Subcutaneous adipose tissue (tissue), 4 donors: ENCODE data around the gene SEMA5B. TPM values are rescaled to one million over a fixed set of nuclear protein-coding genes. Genes with fewer than 3 reads are reported as not detected.

ENCODE experiments used
- total RNA-seq, 4 donors: library from RNA; depleted of rRNA; stranded (reverse); fragments of >200 nt; gene quantifications; one replicate each; pipeline ENCODE4 v1.1.0, GENCODE V29; 2016
- TF ChIP-seq, protein P1 (sequence below): fragments of 450-650 bp; IDR thresholded peaks from one replicate; pipeline ENCODE4 v1.5.1; 2016; ENCODE audit warnings: low read depth, mild to moderate bottlenecking, control low read depth, antibody characterized with exemption, moderate library complexity

Gene SEMA5B
- total RNA-seq, 4 donors from 2014 or later = 0.51 to 0.88 TPM; not detected in 2

DNA sequence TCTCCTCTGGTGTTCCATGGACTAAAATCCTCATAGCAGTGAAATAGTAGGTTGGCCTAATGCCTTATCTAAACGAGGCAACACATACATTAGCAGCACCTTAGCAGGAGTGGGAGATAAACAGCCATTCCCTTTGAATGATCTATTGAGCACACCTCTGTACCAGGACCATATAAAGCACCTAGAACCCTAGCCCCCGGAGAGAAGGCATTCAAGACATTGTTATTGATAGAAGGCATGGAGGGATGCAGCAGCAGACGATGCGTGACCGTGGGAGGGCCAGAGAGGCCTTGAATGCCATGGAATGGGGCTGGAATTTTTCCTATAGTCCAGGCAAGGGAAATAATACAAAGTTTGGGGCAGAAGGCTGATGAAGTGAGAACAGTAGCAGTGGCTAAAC, 6.6 kb upstream of the SEMA5B start:
- TF ChIP-seq, protein P1, sequence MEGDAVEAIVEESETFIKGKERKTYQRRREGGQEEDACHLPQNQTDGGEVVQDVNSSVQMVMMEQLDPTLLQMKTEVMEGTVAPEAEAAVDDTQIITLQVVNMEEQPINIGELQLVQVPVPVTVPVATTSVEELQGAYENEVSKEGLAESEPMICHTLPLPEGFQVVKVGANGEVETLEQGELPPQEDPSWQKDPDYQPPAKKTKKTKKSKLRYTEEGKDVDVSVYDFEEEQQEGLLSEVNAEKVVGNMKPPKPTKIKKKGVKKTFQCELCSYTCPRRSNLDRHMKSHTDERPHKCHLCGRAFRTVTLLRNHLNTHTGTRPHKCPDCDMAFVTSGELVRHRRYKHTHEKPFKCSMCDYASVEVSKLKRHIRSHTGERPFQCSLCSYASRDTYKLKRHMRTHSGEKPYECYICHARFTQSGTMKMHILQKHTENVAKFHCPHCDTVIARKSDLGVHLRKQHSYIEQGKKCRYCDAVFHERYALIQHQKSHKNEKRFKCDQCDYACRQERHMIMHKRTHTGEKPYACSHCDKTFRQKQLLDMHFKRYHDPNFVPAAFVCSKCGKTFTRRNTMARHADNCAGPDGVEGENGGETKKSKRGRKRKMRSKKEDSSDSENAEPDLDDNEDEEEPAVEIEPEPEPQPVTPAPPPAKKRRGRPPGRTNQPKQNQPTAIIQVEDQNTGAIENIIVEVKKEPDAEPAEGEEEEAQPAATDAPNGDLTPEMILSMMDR = no peak

DNA sequence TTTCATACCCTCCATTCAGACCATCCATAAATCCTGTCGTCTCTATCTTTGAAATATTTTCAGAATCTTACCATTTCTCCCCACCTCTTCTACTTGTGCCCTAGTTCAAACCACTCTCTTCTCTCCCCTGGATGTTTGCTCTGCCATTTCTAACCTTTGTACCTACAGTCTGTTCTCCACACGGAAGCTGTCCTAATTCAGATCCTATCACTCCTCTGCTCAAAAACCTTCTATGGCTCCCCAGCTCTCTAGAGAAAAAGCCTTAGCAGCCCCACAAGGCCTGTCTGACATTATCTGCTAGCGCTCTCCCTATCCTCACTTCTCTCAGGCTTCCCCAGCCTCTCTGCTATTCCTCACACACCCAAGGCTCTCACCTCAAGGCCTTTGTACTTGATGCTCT, 4.5 kb upstream of the SEMA5B start:
- TF ChIP-seq, protein P1 = no peak

DNA sequence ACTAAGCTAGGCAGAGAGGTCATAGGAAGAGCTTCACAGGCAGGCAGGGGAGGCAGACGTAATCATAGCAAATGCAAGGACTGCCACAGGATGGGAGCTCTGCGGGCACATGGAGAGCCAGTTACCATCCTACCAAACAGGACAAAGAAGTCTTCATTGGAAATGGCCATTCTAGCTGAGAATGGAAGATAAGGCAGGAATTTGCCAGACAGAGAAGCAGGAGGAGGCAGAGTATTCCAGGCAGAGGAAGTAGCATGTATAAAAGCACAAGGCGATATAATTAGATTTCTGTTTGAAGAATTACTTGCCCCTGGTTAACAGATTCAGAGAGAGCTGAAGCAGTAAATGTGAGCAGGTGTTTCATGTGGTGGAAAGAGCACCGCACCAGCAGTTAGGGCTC, 3.5 kb upstream of the SEMA5B start:
- TF ChIP-seq, protein P1 = no peak

DNA sequence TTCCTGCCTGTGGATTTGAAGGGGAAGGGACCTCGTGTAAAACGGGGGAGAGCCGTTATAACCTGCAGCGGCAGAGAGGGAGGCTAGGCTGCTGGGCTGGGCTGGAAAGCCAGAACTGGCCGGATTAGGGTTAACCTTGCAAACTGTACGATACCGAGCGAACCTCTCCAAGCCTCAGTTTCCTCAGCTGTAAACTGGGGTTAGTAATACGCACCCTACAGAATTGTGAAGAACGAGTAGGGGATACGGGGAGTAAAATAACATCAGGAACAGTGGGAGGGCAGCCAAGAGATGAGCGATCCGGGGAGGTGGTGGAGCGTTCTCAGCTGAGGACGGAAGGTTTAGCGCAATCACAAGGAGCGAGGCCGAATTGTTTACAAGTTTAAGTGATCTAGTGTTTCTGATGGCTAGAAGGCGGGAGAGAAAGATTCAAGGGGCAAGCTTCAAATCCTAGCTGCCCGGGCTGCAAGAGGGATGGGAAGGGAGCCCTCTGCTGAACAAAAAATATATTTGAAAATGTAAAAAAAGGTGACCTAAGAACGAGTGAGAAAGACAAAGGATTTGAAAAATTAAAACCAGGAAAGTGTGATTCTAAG, 768 bp upstream of the SEMA5B start:
- TF ChIP-seq, protein P1 = no peak

DNA sequence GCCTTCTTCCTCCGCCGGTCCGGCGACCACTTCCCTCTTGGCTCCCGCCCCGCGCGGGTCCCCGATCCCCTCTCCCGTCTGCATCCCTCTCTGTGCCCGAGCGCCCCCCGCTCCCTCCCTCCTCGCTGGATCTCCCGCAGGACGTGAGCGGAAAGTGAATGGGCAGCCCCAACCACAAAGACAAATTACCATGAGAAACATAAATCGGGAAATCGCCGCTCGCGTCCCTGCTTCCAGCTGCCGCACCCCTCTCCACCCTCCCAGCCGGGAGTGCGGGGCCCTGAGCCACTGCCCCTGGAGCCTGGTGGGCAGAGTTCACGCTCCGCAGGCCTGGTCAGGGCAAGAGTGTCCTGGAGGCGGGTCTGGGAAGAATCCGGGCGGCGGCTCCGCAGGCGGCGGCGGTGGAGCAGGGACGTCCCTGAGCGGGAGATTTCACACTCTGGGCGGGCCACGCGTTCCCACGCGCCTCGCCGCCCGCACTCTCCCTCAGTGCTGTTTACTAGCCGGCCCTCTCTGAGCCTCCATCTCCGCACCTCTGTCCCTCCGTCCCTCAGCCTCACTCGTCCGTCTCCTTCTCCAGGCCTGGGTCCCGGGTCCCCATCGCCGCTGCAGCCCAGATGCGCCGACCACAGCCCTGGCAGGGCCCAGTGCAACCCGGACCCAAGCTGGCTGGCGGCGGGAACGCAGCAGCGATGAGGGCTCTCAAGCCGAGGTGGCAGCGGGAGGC, 835 bp downstream of the SEMA5B start:
- TF ChIP-seq, protein P1 = no peak

DNA sequence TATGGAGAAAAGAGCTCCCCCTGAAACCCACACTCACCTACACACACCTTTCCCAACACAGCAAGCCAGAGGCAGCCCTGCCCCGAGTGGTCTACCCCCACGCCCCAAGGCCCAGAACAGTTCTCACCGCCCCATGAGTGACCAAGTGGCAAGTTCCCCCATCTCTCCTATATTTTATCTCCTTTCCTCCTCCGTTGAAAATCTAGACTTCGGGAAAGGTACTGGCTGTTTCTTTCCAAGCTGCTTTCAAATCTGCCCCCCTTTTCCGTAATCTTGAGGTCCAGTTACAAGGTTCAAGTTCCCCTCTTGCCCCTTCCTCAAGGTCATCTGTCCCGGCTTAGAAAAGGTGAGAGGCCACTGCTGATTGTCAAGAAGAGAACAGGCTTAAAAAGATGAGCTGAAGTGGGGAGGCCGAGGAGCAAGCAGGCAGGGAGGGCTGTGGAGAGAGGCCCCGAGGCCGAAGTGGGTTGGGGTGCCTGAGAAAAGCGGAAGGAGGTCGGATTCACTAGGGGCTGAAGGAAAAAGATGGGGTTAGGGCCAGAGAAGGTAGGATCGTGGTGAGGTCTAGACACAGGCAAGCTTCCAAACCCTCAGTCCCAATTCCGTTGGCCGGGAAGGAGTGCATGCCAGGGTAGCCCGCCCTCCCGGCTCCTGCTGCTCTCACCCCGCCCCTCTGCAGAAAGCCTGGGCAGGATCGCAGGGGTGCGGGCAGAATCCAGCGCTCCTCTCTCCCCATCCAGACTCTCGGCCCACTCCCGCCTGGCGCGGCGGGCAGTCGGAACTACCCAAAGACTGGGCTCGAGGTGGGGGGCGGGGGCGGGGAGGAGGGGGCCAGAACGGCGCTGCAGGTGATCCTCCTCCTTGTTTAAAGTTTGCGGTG, 1.7 kb downstream of the SEMA5B start:
- TF ChIP-seq, protein P1 = no peak

DNA sequence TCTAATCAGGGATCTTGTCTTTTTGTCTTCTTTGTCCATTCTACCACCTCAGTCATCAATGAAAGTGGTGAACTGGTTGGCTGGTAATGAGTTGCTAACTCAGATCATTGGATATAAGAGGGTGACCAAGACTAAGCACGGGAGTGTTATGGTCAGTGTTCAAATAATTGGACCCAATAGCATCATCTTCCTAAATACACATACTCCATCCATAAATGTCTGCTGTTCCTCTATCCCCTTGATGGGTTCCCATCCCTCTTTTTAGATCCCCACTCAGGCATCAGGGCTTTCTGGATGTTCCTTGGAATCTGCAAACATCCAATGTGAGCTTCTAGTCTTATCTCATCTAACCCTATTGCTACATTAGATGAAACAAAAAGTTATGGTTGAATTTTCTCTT, 3.5 kb downstream of the SEMA5B start:
- TF ChIP-seq, protein P1 = no peak
